CD4-positive, alpha-beta memory T cell (primary cell): Measurements from ENCODE around the gene MIR17HG. TPM values are rescaled to one million over a fixed set of nuclear protein-coding genes. Genes with fewer than 3 reads are reported as not detected.

Experiments used
- CTCF ChIA-PET: fragments of 350-600 bp; sonication (Branson Sonifier 250); formaldehyde crosslinking; loops from one replicate; lab custom pipeline; 2021; ENCODE audit warnings: inconsistent platforms; ENCODE audit not compliant: partially characterized antibody; lab: Charles Lee
- POLR2A ChIA-PET: fragments of 350-600 bp; sonication (Branson Sonifier 250); formaldehyde crosslinking; loops from one replicate; lab custom pipeline; 2021; ENCODE audit not compliant: partially characterized antibody; lab: Charles Lee
- DNase-seq, 5 donors: peaks; one replicate each; pipeline versions ENCODE4 v3.0.0 to v3.0.0-alpha.2; 2020 to 2022; ENCODE audit warnings: mixed read lengths in 1 of 5
- H3K27ac ChIP-seq: one replicate; pipeline ENCODE4 v1.7.0; 2013; ENCODE audit warnings: low read depth, low read length
- H3K27me3 ChIP-seq: 2 replicates; pipeline ENCODE4 v1.7.0; 2013; ENCODE audit warnings: mild to moderate bottlenecking, low read length, moderate library complexity; ENCODE audit not compliant: insufficient read depth
- H3K36me3 ChIP-seq: 2 replicates; pipeline ENCODE4 v1.7.0; 2013; ENCODE audit warnings: mild to moderate bottlenecking, low read length, moderate library complexity; ENCODE audit not compliant: insufficient read depth
- H3K4me1 ChIP-seq: 2 replicates; pipeline ENCODE4 v1.7.0; 2013; ENCODE audit warnings: mild to moderate bottlenecking, low read length, moderate library complexity; ENCODE audit not compliant: insufficient read depth
- H3K4me3 ChIP-seq, 2 donors: one replicate each; pipeline ENCODE4 v1.7.0; 2013; ENCODE audit warnings: low read length in 2 of 2, mild to moderate bottlenecking in 1 of 2
- H3K9me3 ChIP-seq, 2 donors: one replicate each; pipeline ENCODE4 v1.7.0; 2013; ENCODE audit warnings: low read length in 2 of 2, control low read depth in 1 of 2; ENCODE audit not compliant: control insufficient read depth in 1 of 2
- H3K27ac Mint-ChIP-seq, 7 donors: one replicate each; pipeline ENCODE4 v1.8.0; 2020 to 2021; ENCODE audit warnings: mixed read lengths in 7 of 7, mild to moderate bottlenecking in 6 of 7, inconsistent platforms in 3 of 7, moderate library complexity in 3 of 7
- H3K27me3 Mint-ChIP-seq, 2 donors: one replicate each; pipeline ENCODE4 v1.8.0; 2020 to 2021; ENCODE audit warnings: mixed read lengths in 2 of 2
- H3K36me3 Mint-ChIP-seq, 2 donors: one replicate each; pipeline ENCODE4 v1.8.0; 2020 to 2021; ENCODE audit warnings: mixed read lengths in 2 of 2, inconsistent platforms in 1 of 2, mild to moderate bottlenecking in 1 of 2
- H3K4me1 Mint-ChIP-seq, 4 donors: one replicate each; pipeline ENCODE4 v1.8.0; 2020 to 2021; ENCODE audit warnings: mixed read lengths in 4 of 4, mild to moderate bottlenecking in 1 of 4
- H3K4me3 Mint-ChIP-seq, 8 donors: one replicate each; pipeline ENCODE4 v1.8.0; 2020 to 2021; ENCODE audit warnings: mixed read lengths in 8 of 8, mild to moderate bottlenecking in 7 of 8, moderate library complexity in 6 of 8, inconsistent platforms in 3 of 8
- H3K9me3 Mint-ChIP-seq, 8 donors: one replicate each; pipeline ENCODE4 v1.8.0; 2020 to 2021; ENCODE audit warnings: mixed read lengths in 8 of 8, mild to moderate bottlenecking in 5 of 8, inconsistent platforms in 3 of 8, moderate library complexity in 1 of 8
- intact Hi-C: fragments of 100-400 bp; cut with micrococcal nuclease; formaldehyde crosslinking; loops from one replicate; pipeline ENCODE4 v1.15.1; 2023
- polyA plus RNA-seq, 2 donors: library from polyadenylated mRNA; unstranded; fragments of 300-500 nt; fragmentation: Illumina TruSeq; gene quantifications; one replicate each; pipeline ENCODE4 v1.2.3, GENCODE V29; 2021
- total RNA-seq, 2 experiments: library from RNA; stranded (reverse); gene quantifications; one replicate each; pipeline ENCODE4 v1.2.3, GENCODE V29; 2021

The MIR17HG gene
- total and polyA plus RNA-seq, 4 experiments from 2014 or later, result 0.18 to 13.2 (median 6.7) TPM

GRCh38 chr13:91357613-91358386, 10.3 kb downstream of the MIR17HG start:
- no peak overlapping the region for H3K4me3 ChIP-seq
- H3K4me1 ChIP-seq, result no peaks in the 10 kb centered on the region
- H3K9me3 ChIP-seq, result no peaks in the 10 kb centered on the region
- DNase-seq, result no peak
- no peaks in the 10 kb centered on the region for H3K9me3 Mint-ChIP-seq
- peaks cover 0 to 6% (median 3%) of the 10 kb centered on the region in 4 donors for H3K4me1 Mint-ChIP-seq
- intact Hi-C loops, result no loop called here
- POLR2A ChIA-PET, result no interaction called here
- H3K36me3 ChIP-seq, result peaks cover 10% of the 10 kb centered on the region
- no peaks in the 10 kb centered on the region for H3K27me3 Mint-ChIP-seq
- no peak overlapping the region for H3K27ac ChIP-seq
- H3K4me3 Mint-ChIP-seq, result no peak overlapping the region
- no peaks in the 10 kb centered on the region for H3K27me3 ChIP-seq
- peaks cover 19 to 38% of the 10 kb centered on the region in 2 donors for H3K36me3 Mint-ChIP-seq
- CTCF ChIA-PET, result interaction anchor here (0.8 kb wide), 1 partner anchor 17 kb away, joined by 3 read pairs; no protein-coding TSS in a partner anchor
- peak overlapping the region in 3 of 7 donors; percentile 35 to 83 (median 72) for H3K27ac Mint-ChIP-seq

GRCh38 chr13:91358387-91358782, 10.9 kb downstream of the MIR17HG start:
- H3K27me3 ChIP-seq, result no peaks in the 10 kb centered on the region
- no peaks in the 10 kb centered on the region for H3K9me3 ChIP-seq
- POLR2A ChIA-PET, result no interaction called here
- intact Hi-C loops, result no loop called here
- H3K27me3 Mint-ChIP-seq, result no peaks in the 10 kb centered on the region
- no peak for DNase-seq
- CTCF ChIA-PET, result interaction anchor here (0.8 kb wide), 1 partner anchor 16 kb away, joined by 3 read pairs; no protein-coding TSS in a partner anchor
- H3K4me3 ChIP-seq, result no peak overlapping the region
- H3K4me1 Mint-ChIP-seq, result peaks cover 0 to 6% (median 1%) of the 10 kb centered on the region in 4 donors
- H3K4me3 Mint-ChIP-seq, result no peak overlapping the region
- H3K36me3 ChIP-seq, result peaks cover 10% of the 10 kb centered on the region
- H3K9me3 Mint-ChIP-seq, result no peaks in the 10 kb centered on the region
- no peaks in the 10 kb centered on the region for H3K4me1 ChIP-seq
- peak overlapping the region in 2 of 7 donors; percentile 72 to 83 for H3K27ac Mint-ChIP-seq
- H3K27ac ChIP-seq, result no peak overlapping the region
- H3K36me3 Mint-ChIP-seq, result peaks cover 14 to 34% of the 10 kb centered on the region in 2 donors

DNA sequence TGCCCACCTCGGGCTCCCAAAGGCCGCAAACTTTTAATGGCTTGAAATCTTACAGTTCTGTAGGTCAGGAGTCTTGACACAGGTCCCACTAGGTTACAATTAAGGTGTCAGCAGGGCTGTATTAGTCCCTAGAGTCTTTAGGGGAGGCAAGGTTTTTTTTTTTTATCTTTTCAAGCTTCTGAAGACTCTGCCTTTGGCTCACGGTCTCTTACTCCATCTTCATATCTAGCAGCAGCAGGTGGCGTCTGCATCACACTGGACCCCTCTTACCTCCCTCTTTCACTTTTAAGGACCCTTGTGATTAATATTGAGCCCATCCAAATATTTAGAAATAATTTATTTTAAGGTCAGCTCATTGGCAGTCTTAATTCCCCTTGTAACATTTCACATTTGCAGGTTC, 11.6 kb downstream of the MIR17HG start:
- intact Hi-C loops, result no loop called here
- Histone ChIP-seq H3K27ac (no peak overlapping the region), H3K4me1 (no peaks in the 10 kb centered on the region), H3K27me3 (no peaks in the 10 kb centered on the region), H3K36me3 (peaks cover 3% of the 10 kb centered on the region), H3K9me3 (no peaks in the 10 kb centered on the region), H3K4me3 (no peak overlapping the region)
- Mint-ChIP-seq H3K4me1 (peaks cover 0 to 6% (median under 1%) of the 10 kb centered on the region in 4 donors), H3K36me3 (peaks cover 8 to 27% of the 10 kb centered on the region in 2 donors), H3K9me3 (no peaks in the 10 kb centered on the region), H3K27me3 (no peaks in the 10 kb centered on the region), H3K27ac (no peak overlapping the region), H3K4me3 (no peak overlapping the region)
- CTCF ChIA-PET, result interaction anchor here (1.3 kb wide), 1 partner anchor 10 kb away, joined by 3 read pairs; no protein-coding TSS in a partner anchor
- POLR2A ChIA-PET, result no interaction called here
- DNase-seq, result no peak

GRCh38 chr13:91359631-91360030, 12.1 kb downstream of the MIR17HG start:
- intact Hi-C loops, result no loop called here
- no peaks in the 10 kb centered on the region for H3K9me3 ChIP-seq
- H3K4me3 Mint-ChIP-seq, result no peak overlapping the region
- H3K9me3 Mint-ChIP-seq, result no peaks in the 10 kb centered on the region
- peaks cover 0 to 6% (median under 1%) of the 10 kb centered on the region in 4 donors for H3K4me1 Mint-ChIP-seq
- no peaks in the 10 kb centered on the region for H3K36me3 ChIP-seq
- H3K36me3 Mint-ChIP-seq, result peaks cover 5 to 23% of the 10 kb centered on the region in 2 donors
- ChIA-PET CTCF (interaction anchor here (1.3 kb wide), 1 partner anchor 10 kb away, joined by 3 read pairs; no protein-coding TSS in a partner anchor), POLR2A (no interaction called here)
- H3K27ac ChIP-seq, result no peak overlapping the region
- H3K27me3 ChIP-seq, result no peaks in the 10 kb centered on the region
- DNase-seq, result no peak
- H3K27me3 Mint-ChIP-seq, result no peaks in the 10 kb centered on the region
- H3K4me3 ChIP-seq, result no peak overlapping the region
- H3K27ac Mint-ChIP-seq, result no peak overlapping the region
- no peaks in the 10 kb centered on the region for H3K4me1 ChIP-seq

- peaks cover 0 to 16% of the 10 kb centered on the region in 2 donors for H3K36me3 Mint-ChIP-seq
- POLR2A ChIA-PET, result no interaction called here
Observed at GRCh38 chr13:91360246-91360751, 12.8 kb downstream of the MIR17HG start.

GRCh38 chr13:91361755-91362271, 14.3 kb downstream of the MIR17HG start:
- CTCF ChIA-PET, result no interaction called here
- no peak overlapping the region for H3K4me3 ChIP-seq
- H3K36me3 ChIP-seq, result no peaks in the 10 kb centered on the region
- no peak for DNase-seq
- Mint-ChIP-seq H3K4me3 (no peak overlapping the region), H3K36me3 (peaks cover 0 to 5% of the 10 kb centered on the region in 2 donors), H3K4me1 (peaks cover 0 to 6% (median under 1%) of the 10 kb centered on the region in 4 donors), H3K27ac (no peak overlapping the region), H3K27me3 (no peaks in the 10 kb centered on the region), H3K9me3 (no peaks in the 10 kb centered on the region)
- intact Hi-C loops, result no loop called here
- no peaks in the 10 kb centered on the region for H3K4me1 ChIP-seq
- H3K9me3 ChIP-seq, result no peaks in the 10 kb centered on the region
- POLR2A ChIA-PET, result no interaction called here
- H3K27ac ChIP-seq, result no peak overlapping the region
- H3K27me3 ChIP-seq, result no peaks in the 10 kb centered on the region

More at GRCh38 chr13:91360246-91360751, 12.8 kb downstream of the MIR17HG start:
- H3K9me3 ChIP-seq, result no peaks in the 10 kb centered on the region
- H3K36me3 ChIP-seq, result no peaks in the 10 kb centered on the region
- no peaks in the 10 kb centered on the region for H3K9me3 Mint-ChIP-seq
- CTCF ChIA-PET, result interaction anchor here (1.3 kb wide), 1 partner anchor 11 kb away, joined by 3 read pairs; no protein-coding TSS in a partner anchor
- H3K4me1 Mint-ChIP-seq, result peaks cover 0 to 6% (median under 1%) of the 10 kb centered on the region in 4 donors
- H3K27me3 Mint-ChIP-seq, result no peaks in the 10 kb centered on the region
- no peak for DNase-seq
- H3K27ac ChIP-seq, result no peak overlapping the region
- H3K4me3 Mint-ChIP-seq, result no peak overlapping the region
- no peak overlapping the region for H3K4me3 ChIP-seq
- intact Hi-C loops, result no loop called here
- no peaks in the 10 kb centered on the region for H3K27me3 ChIP-seq
- H3K27ac Mint-ChIP-seq, result no peak overlapping the region
- no peaks in the 10 kb centered on the region for H3K4me1 ChIP-seq

- no peak overlapping the region for H3K4me3 Mint-ChIP-seq
- H3K27me3 Mint-ChIP-seq, result no peaks in the 10 kb centered on the region
- peaks cover 0 to 6% (median under 1%) of the 10 kb centered on the region in 4 donors for H3K4me1 Mint-ChIP-seq
- ChIA-PET POLR2A (no interaction called here), CTCF (no interaction called here)
- H3K27ac ChIP-seq, result no peak overlapping the region
- no peaks in the 10 kb centered on the region for H3K27me3 ChIP-seq
- intact Hi-C loops, result no loop called here
- no peak for DNase-seq
- no peaks in the 10 kb centered on the region for H3K36me3 ChIP-seq
- H3K4me3 ChIP-seq, result no peak overlapping the region
- H3K27ac Mint-ChIP-seq, result no peak overlapping the region
- H3K4me1 ChIP-seq, result no peaks in the 10 kb centered on the region
- H3K9me3 Mint-ChIP-seq, result no peaks in the 10 kb centered on the region
- H3K9me3 ChIP-seq, result no peaks in the 10 kb centered on the region
- no peaks in the 10 kb centered on the region for H3K36me3 Mint-ChIP-seq
Observed at GRCh38 chr13:91362908-91363307, 15.4 kb downstream of the MIR17HG start.
